ENCODE data around the gene TNFRSF17.
A peak's percentile ranks its signal among the peaks of the same experiment; 100 is the strongest.

Gene TNFRSF17

DNA sequence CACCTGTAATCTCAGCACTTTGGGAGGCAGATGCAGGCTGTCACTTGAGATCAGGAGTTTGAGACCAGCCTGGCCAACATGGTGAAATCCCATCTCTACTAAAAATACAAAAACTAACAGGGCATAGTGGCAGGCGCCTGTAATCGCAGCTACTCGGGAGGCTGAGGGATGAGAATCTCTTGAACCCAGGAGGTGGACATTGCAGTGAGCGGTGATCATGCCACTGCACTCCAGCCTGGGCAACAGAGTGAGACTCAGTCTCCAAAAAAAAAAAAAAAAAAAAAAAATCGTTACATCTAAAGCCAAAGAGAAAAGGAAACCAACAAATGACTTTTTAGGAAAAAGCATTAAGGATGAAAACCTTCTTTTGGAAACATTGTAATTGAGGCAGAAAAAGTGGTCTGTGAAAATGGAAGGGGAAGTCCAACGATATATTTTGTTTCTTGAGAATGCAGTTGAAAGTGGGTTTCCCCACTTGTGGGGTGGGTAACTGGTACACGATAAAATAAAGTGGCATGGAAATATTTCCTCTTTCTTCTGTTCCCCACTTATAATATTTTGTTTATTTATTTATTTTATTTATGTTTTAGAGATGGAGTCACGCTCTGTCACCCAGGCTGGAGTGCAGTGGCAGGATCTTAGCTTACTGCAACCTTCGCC, 14.1 kb downstream of the TNFRSF17 start:
- intact Hi-C loops (cut with micrococcal nuclease), result no loop called here
- Mint-ChIP-seq H3K27me3 (no peaks in the 10 kb centered on the region), H3K4me3 (peak overlapping the region; percentile 30), H3K4me1 (ENCODE audit: low read depth) (peaks cover 73% of the 10 kb centered on the region), H3K36me3 (ENCODE audit: low read depth) (peaks cover 84% of the 10 kb centered on the region), H3K9me3 (no peaks in the 10 kb centered on the region), H3K27ac (no peak overlapping the region)

DNA sequence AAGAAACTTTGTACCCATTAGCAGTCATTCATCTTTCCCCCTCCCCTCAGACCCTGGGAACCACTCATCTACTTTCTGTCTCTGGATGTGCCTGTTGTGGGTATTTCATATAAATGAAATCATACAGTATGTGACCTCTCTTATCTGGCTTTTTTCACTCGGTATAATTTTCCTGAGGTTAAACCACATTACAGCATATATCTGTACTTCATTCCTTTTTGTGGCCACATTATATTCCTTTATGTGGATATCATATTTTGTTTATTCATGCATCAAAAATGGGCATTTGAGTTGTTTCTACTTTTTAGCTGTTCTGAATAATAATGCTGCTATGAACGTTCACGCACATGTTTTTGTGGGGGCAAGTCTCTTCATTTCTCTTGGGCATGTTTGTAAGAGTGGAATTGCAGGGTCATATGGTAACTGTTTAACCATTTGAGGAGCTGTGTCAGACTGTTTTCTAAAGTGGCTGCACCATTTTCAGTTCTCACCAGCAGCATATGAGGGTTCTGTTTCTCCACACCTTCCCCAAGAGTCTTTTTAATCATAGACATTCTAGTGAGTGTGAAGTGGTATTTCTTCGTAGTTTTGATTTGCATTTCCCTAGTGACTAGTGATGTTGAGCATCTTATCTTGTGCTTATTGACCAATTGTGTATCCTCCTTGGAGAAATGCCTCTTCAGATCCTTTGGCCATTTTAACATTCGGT, 15.3 kb downstream of the TNFRSF17 start:
- no peak overlapping the region for H3K4me3 Mint-ChIP-seq
- peak overlapping the region; percentile 50 for H3K27ac Mint-ChIP-seq
- no peaks in the 10 kb centered on the region for H3K9me3 Mint-ChIP-seq
- intact Hi-C loops (cut with micrococcal nuclease), result no loop called here
- H3K36me3 Mint-ChIP-seq (ENCODE audit: low read depth), result peaks cover 87% of the 10 kb centered on the region
- H3K4me1 Mint-ChIP-seq (ENCODE audit: low read depth), result peaks cover 80% of the 10 kb centered on the region
- H3K27me3 Mint-ChIP-seq, result no peaks in the 10 kb centered on the region

DNA sequence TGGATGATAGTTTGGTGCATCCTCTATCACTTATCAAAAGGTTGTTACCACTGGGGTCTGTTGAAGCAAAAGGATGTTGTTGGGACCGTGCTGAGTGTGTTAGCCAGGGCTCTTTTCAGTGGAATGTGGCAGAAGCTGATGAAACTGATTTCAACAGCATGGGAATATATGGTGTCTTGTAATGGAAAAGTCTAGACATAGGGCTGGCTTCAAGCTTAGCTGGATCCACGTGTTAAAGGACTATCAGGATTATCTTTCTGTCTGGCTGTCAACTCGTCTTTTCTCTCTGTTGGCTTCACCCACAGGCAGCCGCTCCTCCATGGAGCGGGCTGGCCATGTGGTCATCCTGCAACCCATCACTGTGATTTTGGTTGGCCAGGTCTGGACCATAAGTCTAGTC, 20.2 kb downstream of the TNFRSF17 start:
- no peaks in the 10 kb centered on the region for H3K9me3 Mint-ChIP-seq
- H3K27ac Mint-ChIP-seq, result no peak overlapping the region
- no peak overlapping the region for H3K4me3 Mint-ChIP-seq

DNA sequence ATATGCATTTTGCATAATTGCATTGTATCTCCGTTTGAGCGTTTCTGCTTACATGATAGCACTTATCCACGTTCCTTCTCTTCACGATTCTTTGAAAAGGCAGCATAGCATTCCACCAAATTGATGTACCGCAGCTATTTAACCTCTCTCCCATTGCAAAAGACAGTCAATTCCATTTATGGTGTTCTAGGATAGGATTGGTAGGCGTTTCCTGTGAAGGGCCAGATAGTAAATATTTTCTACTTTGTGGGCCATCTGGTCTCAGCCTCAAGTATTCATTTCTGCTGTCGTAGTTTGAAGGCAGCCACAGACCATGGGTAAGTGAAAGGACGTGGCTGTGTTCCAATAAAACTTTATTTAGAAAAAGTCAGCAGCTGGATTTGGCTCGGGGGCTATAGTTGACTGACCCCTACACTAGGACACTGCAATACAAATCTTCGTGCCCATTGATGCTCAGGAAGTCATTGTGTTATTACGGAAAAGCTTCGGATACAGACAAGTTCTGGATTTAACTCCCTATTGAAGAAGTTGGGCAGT, 21.6 kb downstream of the TNFRSF17 start:
- Mint-ChIP-seq H3K9me3 (no peaks in the 10 kb centered on the region), H3K27me3 (no peaks in the 10 kb centered on the region), H3K36me3 (ENCODE audit: low read depth) (peaks cover 86% of the 10 kb centered on the region), H3K27ac (peak overlapping the region; percentile 30), H3K4me1 (ENCODE audit: low read depth) (peaks cover 85% of the 10 kb centered on the region), H3K4me3 (no peak overlapping the region)
- intact Hi-C loops (cut with micrococcal nuclease), result no loop called here

More for the DNA sequence above, 20.2 kb downstream of the TNFRSF17 start:
- Mint-ChIP-seq H3K36me3 (ENCODE audit: low read depth) (peaks cover 87% of the 10 kb centered on the region), H3K27me3 (no peaks in the 10 kb centered on the region), H3K4me1 (ENCODE audit: low read depth) (peaks cover 86% of the 10 kb centered on the region)
- intact Hi-C loops (cut with micrococcal nuclease), result no loop called here

DNA sequence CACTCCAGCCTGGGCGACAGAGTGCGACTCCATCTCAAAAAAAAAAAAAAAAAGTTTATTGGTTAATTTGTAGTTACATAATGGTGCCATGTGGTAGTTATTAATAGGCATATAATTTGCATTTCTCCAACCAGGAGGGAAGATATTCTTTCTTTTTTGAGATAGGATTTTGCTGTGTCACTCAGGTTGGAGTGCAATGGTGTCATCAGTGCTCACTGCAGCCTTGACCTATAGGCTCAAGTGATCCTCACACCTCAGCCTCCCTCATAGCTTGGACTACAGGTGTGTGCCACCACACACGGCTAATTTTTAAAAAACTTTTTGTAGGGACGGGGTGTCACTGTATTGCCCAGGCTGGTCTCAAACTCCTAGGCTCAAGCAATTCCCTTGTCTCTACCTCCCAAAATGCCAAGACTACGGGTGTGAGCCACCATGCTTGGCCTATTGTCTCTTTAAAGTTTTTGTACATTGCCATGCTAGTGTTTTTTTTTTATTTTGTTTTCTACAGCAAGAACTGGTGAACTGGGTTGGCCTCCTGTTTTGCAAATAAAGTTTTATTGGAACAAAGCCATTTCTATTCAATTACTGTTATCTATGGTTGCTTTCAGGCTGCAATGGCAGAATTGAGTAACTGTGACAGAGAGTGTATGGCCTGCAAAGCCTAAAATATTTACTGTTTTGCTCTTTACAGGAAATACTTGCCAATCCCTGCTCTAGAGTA, 23.4 kb downstream of the TNFRSF17 start:
- no peaks in the 10 kb centered on the region for H3K27me3 Mint-ChIP-seq
- no peaks in the 10 kb centered on the region for H3K9me3 Mint-ChIP-seq
- no peak overlapping the region for H3K4me3 Mint-ChIP-seq
- intact Hi-C loops (cut with micrococcal nuclease), result no loop called here
- H3K4me1 Mint-ChIP-seq (ENCODE audit: low read depth), result peaks cover 93% of the 10 kb centered on the region
- H3K27ac Mint-ChIP-seq, result no peak overlapping the region
- peaks cover 89% of the 10 kb centered on the region for H3K36me3 Mint-ChIP-seq (ENCODE audit: low read depth)

DNA sequence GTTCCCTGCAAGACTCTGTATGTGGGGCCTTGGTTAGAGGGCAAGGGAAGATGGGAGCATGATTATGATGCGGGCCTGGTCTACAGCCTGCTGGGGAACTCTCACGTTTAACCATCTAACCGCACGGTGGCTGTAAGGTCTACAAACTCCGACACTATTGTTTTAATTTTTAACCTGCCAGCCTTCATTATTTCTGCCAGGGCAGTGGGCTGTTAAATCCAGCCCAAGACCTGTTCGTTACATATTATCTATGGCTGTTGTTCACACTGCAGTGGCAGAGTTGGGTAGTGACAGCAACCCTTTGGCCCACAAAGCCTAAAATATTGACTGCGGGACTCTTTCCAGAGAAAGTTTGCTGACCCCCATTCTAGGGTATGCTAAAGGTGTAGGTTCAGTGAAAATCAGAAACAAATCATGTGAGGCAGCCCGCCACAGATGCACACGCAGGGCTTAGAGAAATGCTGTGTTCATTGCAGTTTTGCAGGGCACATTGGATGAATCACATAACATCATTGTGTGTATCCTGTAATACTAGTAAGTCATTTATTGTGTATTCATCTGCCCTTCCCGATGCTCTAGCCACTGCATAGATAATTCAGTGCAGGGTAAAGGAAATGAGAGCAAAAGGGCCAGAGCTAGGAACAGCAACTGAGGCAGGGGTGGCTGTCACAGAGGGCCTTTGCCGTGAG, 25.8 kb downstream of the TNFRSF17 start:
- peak overlapping the region; percentile 53 for H3K27ac Mint-ChIP-seq
- H3K4me1 Mint-ChIP-seq (ENCODE audit: low read depth), result peaks cover 91% of the 10 kb centered on the region

DNA sequence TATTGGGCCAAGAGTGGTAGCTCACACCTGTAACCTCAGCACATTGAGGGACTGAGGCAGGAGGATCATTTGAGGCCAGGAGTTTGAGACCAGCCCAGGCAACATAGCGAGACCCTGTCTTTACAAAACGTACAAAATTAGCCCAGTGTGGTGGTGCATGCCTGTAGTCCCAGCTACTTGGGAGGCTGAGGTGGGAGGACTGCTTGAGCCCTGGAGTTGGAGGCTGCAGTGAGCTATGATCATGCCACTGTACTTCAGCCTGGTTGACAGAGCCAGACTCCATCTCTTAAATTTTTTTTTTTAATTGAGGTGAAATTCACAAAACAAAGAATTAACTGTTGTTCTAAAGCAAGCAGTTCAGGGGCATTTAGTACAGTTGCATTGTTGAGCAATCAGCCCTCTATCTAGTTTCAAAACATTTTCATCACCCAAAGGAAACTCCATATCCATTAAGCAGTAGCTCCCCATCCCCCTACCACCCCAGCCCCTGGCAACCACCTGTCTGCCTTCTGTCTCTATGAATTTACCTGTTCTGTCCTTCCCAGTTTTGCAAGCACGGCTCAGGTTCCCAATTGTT, 27.1 kb downstream of the TNFRSF17 start:
- Mint-ChIP-seq H3K36me3 (ENCODE audit: low read depth) (peaks cover 67% of the 10 kb centered on the region), H3K9me3 (no peaks in the 10 kb centered on the region), H3K4me1 (ENCODE audit: low read depth) (peaks cover 90% of the 10 kb centered on the region), H3K27ac (peak overlapping the region; percentile 89), H3K4me3 (no peak overlapping the region), H3K27me3 (no peaks in the 10 kb centered on the region)
- intact Hi-C loops (cut with micrococcal nuclease), result no loop called here

More for the DNA sequence above, 25.8 kb downstream of the TNFRSF17 start:
- Mint-ChIP-seq H3K9me3 (no peaks in the 10 kb centered on the region), H3K36me3 (ENCODE audit: low read depth) (peaks cover 67% of the 10 kb centered on the region), H3K27me3 (no peaks in the 10 kb centered on the region), H3K4me3 (no peak overlapping the region)
- intact Hi-C loops (cut with micrococcal nuclease), result no loop called here

DNA sequence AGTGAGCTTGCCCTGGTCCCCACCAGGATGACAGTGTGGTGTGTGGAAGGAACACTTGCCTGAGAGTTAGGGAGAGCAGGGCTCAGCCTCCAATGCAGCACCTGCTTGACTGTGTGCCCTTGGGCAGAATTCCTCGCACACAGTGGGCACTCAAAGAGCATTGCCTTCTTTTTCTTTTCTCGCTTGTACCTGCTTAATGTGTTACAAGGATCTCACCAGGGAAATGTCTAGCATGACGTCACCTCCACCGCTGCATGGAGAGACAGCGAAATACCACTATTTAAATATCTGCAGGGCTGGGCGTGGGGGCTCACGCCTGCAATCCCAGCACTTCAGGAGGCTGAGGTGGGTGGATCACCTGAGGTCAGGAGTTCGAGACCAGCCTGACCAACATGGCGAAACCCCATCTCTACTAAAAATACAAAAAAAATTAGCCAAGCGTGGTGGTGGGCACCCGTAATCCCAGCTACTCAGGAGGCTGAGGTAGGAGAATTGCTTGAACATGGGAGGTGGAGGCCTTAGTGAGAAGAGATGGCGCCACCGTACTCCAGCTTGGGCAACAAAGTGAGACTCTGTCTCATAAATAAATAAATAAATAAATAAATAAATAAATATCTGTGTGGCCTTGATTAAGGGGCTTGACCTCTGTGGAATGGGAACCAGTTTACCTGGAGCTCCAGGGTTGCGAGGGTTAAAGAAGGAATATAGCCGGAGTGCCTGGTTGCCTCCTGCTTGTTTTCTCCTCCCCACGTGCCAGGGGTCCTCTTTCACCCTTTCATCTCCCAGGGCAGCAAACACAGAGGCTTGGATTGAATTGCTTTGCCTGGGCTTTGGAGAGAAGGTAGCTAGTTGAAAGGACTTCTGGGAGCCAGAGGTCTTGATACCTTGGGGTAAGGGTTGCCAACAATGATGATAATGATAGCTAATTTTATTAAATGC, 27.8 kb downstream of the TNFRSF17 start:
- Mint-ChIP-seq H3K27me3 (no peaks in the 10 kb centered on the region), H3K4me1 (ENCODE audit: low read depth) (peaks cover 90% of the 10 kb centered on the region), H3K27ac (peak overlapping the region; percentile 89), H3K4me3 (no peak overlapping the region), H3K9me3 (no peaks in the 10 kb centered on the region), H3K36me3 (ENCODE audit: low read depth) (peaks cover 67% of the 10 kb centered on the region)
- intact Hi-C loops (cut with micrococcal nuclease), result no loop called here

DNA sequence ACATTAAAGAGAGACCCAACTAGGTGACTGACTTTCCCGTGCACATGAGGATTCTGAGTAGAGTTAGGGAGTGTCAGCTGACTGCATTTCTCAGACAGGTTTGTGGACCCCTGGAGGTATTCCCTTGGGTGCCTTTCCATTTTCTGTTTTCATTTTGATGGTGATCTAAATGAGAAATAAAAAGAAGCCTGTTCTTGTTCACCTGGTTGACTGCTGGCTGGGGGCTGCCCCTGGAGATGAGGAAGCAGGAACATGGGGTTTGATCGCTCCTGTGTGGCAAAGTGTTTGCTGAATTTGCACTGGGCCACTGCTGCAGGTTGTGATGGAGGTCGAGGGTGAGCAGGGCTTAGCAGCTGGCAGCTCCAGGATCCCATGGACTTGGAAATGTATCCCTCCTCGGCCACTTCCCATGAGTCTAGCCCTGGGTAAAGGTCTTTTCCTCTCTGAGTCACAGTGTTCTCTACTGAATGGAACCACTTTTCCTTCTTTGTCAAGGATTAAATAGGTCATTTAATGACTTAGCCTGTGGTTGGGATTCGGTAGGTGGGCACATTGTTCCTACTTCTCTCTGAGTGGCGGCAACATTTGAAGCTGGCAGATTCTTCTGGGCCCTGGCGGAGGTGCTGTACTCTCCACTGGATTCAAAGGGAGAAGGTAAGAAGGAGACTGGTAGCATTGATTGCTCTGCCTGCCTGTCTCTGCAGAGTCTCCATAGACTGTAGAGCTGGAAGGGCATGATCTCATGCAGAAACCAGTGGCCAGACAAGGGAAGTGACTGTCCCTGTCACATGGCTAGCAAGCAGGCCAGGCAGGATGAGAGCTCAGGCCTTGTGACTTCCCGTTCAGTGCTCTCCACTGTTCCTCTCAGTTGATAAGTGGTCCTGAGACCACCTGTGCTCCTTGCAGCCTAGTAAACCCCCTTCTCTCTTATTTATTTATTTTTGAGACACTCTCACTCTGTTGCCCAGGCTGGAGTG, 29.4 kb downstream of the TNFRSF17 start:
- H3K27ac Mint-ChIP-seq, result peak overlapping the region; percentile 89
- peaks cover 89% of the 10 kb centered on the region for H3K4me1 Mint-ChIP-seq (ENCODE audit: low read depth)
- no peaks in the 10 kb centered on the region for H3K27me3 Mint-ChIP-seq
- peaks cover 70% of the 10 kb centered on the region for H3K36me3 Mint-ChIP-seq (ENCODE audit: low read depth)
- H3K4me3 Mint-ChIP-seq, result peak overlapping the region; percentile 42
- intact Hi-C loops (cut with micrococcal nuclease), result no loop called here
- H3K9me3 Mint-ChIP-seq, result no peaks in the 10 kb centered on the region

DNA sequence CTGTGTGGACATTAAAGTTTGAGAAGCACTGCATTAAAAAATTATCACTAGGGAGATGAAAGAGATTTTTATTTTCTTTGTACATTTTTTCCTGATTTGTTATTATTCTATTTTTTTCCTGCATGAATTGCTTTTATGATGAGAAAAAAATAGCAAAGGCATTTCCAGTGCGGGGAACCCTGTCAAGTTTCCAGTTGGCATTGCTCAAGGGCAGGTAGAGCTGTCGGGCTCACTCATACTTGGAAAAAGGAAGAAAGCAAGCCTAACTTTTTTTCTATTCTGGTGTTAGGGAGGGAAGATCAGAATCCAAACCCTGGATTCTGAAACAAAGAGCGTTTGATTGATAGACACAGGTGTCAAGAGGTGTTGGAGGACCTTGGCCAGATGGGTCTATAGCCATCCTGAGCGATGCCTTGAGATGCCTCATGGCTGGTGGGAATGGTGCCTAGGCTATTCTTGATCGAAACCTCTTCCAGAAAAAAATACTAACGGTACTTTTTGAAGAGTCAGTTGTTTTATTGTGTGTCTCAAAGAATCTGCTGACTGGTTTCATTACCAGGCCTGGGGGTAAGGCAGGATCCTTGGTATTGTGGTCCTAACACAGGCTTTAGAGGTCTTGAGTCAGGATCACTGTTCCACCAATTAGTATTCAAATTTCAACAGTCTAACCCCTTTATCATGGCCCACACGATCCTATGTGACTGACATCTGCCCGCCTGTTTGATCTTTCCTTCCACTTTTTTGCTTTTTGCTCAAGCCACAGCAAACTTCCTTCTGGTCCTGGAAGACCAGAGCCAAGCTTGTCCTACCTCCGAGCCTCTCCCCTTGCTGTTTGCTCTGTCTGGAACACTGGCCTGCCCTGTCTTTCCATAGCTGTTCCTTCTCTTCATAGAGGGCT, 31.7 kb downstream of the TNFRSF17 start:
- H3K36me3 Mint-ChIP-seq (ENCODE audit: low read depth), result peaks cover 69% of the 10 kb centered on the region
- H3K4me3 Mint-ChIP-seq, result no peak overlapping the region
- H3K27me3 Mint-ChIP-seq, result no peaks in the 10 kb centered on the region
- peaks cover 77% of the 10 kb centered on the region for H3K4me1 Mint-ChIP-seq (ENCODE audit: low read depth)
- H3K9me3 Mint-ChIP-seq, result no peaks in the 10 kb centered on the region
- H3K27ac Mint-ChIP-seq, result peak overlapping the region; percentile 67
- intact Hi-C loops (cut with micrococcal nuclease), result no loop called here

DNA sequence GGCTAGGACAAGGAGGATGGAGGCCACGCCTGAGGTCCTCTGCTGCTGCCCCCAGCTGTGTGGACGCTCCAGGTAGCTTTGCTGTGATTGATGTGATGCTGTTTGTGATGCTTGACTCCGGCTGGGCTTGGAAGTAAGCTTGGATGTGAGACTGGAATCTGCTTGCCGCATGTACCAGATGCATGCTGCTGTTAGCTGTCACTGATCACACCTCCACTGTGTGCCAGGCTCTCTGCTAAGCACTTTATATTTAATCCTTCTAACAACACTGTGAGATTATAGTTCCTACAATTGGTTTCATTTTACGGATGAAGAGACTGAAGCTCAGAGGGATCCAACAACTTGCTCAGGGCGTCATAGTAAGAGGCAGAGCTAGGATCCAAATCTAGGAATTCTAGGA, 35.0 kb downstream of the TNFRSF17 start:
- no peaks in the 10 kb centered on the region for H3K9me3 Mint-ChIP-seq
- intact Hi-C loops (cut with micrococcal nuclease), result no loop called here
- H3K27me3 Mint-ChIP-seq, result no peaks in the 10 kb centered on the region
- H3K4me1 Mint-ChIP-seq (ENCODE audit: low read depth), result peaks cover 56% of the 10 kb centered on the region
- no peak overlapping the region for H3K4me3 Mint-ChIP-seq
- peaks cover 88% of the 10 kb centered on the region for H3K36me3 Mint-ChIP-seq (ENCODE audit: low read depth)
- no peak overlapping the region for H3K27ac Mint-ChIP-seq
